Endothelial cell of umbilical vein (primary cell): ENCODE measurements around the gene CUTA.

Experiments
- CTCF ChIP-seq, 2 donors: IDR thresholded peaks; 1 replicate in 1 of 2; 2 replicates in 1 of 2; pipeline ENCODE4 v1.5.1; 2011; ENCODE audit warnings: low read length in 2 of 2, mild to moderate bottlenecking in 2 of 2, moderate library complexity in 2 of 2, control low read depth in 1 of 2, inconsistent platforms in 1 of 2, low read depth in 1 of 2; ENCODE audit not compliant: insufficient read depth in 1 of 2; ENCODE audit errors: extremely low read depth in 1 of 2
- EZH2 ChIP-seq: IDR thresholded peaks from 2 replicates; pipeline ENCODE4 v1.6.1; 2012; ENCODE audit warnings: borderline replicate concordance, low read depth, mild to moderate bottlenecking, moderate library complexity, low read length, inconsistent platforms; ENCODE audit not compliant: severe bottlenecking
- FOS ChIP-seq: IDR thresholded peaks from 2 replicates; pipeline ENCODE4 v1.6.1; 2011; ENCODE audit warnings: mild to moderate bottlenecking, low read length, moderate library complexity, borderline replicate concordance; ENCODE audit not compliant: insufficient read depth
- GATA2 ChIP-seq: IDR thresholded peaks from 2 replicates; pipeline ENCODE4 v1.7.0; 2011; ENCODE audit warnings: low read depth, mild to moderate bottlenecking, moderate library complexity, mixed read lengths, low read length; ENCODE audit not compliant: insufficient read length, insufficient read depth
- JUN ChIP-seq: IDR thresholded peaks from 2 replicates; pipeline ENCODE4 v1.6.1; 2011; ENCODE audit warnings: borderline replicate concordance, low read depth; ENCODE audit not compliant: insufficient read length, insufficient read depth
- MAX ChIP-seq: IDR thresholded peaks from 2 replicates; pipeline ENCODE4 v1.6.1; 2011; ENCODE audit not compliant: insufficient read depth, insufficient read length
- MYC ChIP-seq: IDR thresholded peaks from one replicate; pipeline ENCODE4 v1.6.1; 2011; ENCODE audit warnings: mild to moderate bottlenecking, low read depth, low read length
- POLR2A ChIP-seq: IDR thresholded peaks from 2 replicates; pipeline ENCODE4 v1.6.1; 2012; ENCODE audit warnings: low read depth, mild to moderate bottlenecking, control low read depth, low read length
- POLR2AphosphoS5 ChIP-seq: IDR thresholded peaks from 2 replicates; pipeline ENCODE4 v1.6.1; 2012; ENCODE audit warnings: low read depth, mild to moderate bottlenecking, control low read depth, low read length, moderate library complexity; ENCODE audit not compliant: insufficient read depth

- TF ChIP-seq CTCF (IDR thresholded peaks at IDR 0.05; ENCODE audit: extremely low read depth in 1 of 2, insufficient read depth in 1 of 2, low read depth in 1 of 2, low read length in 2 of 2) (no peak), POLR2A (no peak), MAX (no peak), EZH2 (no peak), MYC (no peak), POLR2AphosphoS5 (no peak), JUN (no peak), FOS (no peak), GATA2 (no peak)
Measured at GRCh38 chr6:33372526-33373123, 45.3 kb downstream of the CUTA start.
